Measurements from ENCODE around the gene COL8A2.

The COL8A2 gene

GRCh38 chr1:36157115-36157903 is 32.3 kb upstream of the COL8A2 start:
- DNase-seq = no peak

- DNase-seq = peak; percentile 32
Observed at GRCh38 chr1:36156329-36157114, 31.5 kb upstream of the COL8A2 start.

- peak; percentile 78 for DNase-seq
Observed at GRCh38 chr1:36155408-36156328, 30.6 kb upstream of the COL8A2 start, which contains the start of gene MAP7D1. Gene MAP7D1, plus strand, starts transcription at chr1:36156160. Its CDS starts 258 bp downstream, at chr1:36156418.

- DNase-seq = no peak
Observed at GRCh38 chr1:36154765-36155407, 29.9 kb upstream of the COL8A2 start.

- no peak for DNase-seq
Observed at GRCh38 chr1:36154335-36154734, 29.3 kb upstream of the COL8A2 start.

GRCh38 chr1:36153476-36153875 is 28.5 kb upstream of the COL8A2 start:
- no peak for DNase-seq

- DNase-seq = no peak
Observed at GRCh38 chr1:36151845-36152203, 26.8 kb upstream of the COL8A2 start.

- no peak for DNase-seq
Observed at GRCh38 chr1:36151134-36151844, 26.3 kb upstream of the COL8A2 start.

GRCh38 chr1:36150296-36151133 is 25.5 kb upstream of the COL8A2 start:
- peak; percentile 28 for DNase-seq

GRCh38 chr1:36149973-36150295 is 24.9 kb upstream of the COL8A2 start:
- no peak for DNase-seq

GRCh38 chr1:36149237-36149972 is 24.4 kb upstream of the COL8A2 start, which contains the start of gene TRAPPC3:
Gene TRAPPC3, minus strand, starts transcription at chr1:36149486. Its CDS starts 108 bp downstream, at chr1:36149378.
- DNase-seq = peak; percentile 99

GRCh38 chr1:36148821-36149236 is 23.8 kb upstream of the COL8A2 start:
- DNase-seq = no peak

GRCh38 chr1:36144413-36144812 is 19.4 kb upstream of the COL8A2 start:
- DNase-seq = no peak

- no peak for DNase-seq
Observed at GRCh38 chr1:36143424-36143823, 18.4 kb upstream of the COL8A2 start.

GRCh38 chr1:36142121-36142520 is 17.1 kb upstream of the COL8A2 start:
- DNase-seq = no peak

- no peak for DNase-seq
Observed at GRCh38 chr1:36139521-36139920, 14.5 kb upstream of the COL8A2 start.

GRCh38 chr1:36137776-36138175 is 12.8 kb upstream of the COL8A2 start:
- DNase-seq = no peak

- DNase-seq = no peak
Observed at GRCh38 chr1:36137226-36137625, 12.2 kb upstream of the COL8A2 start.

- DNase-seq = no peak
Observed at GRCh38 chr1:36136535-36136934, 11.5 kb upstream of the COL8A2 start.

- no peak for DNase-seq
Observed at GRCh38 chr1:36135796-36136195, 10.8 kb upstream of the COL8A2 start.

Measured in activated gamma-delta T cell (primary cell).